C4-2B (cell line): ENCODE data around the gene PTOV1.

ENCODE experiments used
- ZFX ChIP-seq: fragments of 450-650 bp; IDR thresholded peaks from 2 replicates; pipeline ENCODE4 v1.6.1; 2017
- TF ChIP-seq, protein P1 (sequence below): fragments of 450-650 bp; conservative IDR thresholded peaks from 2 replicates; pipeline ENCODE4 v1.5.1; 2017; ENCODE audit warnings: mild to moderate bottlenecking

DNA sequence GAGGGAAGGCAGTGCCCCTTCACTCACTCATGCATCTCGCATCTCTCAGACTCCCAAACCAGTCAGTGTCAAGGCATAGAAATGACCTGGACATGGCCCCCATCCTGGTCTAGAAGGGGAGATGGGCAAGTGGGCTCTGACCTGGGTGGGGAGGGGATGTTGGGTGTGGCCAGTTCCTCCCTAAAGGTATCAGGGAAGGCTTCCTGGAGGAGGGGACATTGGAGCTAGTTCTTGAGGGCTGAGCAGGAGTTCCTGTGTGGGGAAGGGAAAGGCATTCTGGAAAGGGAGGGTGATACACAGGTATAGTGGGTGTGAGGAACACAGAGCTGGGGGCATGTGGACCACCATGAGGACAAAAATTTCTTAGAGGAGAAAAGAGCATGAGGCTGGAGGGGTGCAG is 41.8 kb downstream of the PTOV1 start:
- TF ChIP-seq, protein P1, sequence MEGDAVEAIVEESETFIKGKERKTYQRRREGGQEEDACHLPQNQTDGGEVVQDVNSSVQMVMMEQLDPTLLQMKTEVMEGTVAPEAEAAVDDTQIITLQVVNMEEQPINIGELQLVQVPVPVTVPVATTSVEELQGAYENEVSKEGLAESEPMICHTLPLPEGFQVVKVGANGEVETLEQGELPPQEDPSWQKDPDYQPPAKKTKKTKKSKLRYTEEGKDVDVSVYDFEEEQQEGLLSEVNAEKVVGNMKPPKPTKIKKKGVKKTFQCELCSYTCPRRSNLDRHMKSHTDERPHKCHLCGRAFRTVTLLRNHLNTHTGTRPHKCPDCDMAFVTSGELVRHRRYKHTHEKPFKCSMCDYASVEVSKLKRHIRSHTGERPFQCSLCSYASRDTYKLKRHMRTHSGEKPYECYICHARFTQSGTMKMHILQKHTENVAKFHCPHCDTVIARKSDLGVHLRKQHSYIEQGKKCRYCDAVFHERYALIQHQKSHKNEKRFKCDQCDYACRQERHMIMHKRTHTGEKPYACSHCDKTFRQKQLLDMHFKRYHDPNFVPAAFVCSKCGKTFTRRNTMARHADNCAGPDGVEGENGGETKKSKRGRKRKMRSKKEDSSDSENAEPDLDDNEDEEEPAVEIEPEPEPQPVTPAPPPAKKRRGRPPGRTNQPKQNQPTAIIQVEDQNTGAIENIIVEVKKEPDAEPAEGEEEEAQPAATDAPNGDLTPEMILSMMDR, result no peak
- TF ChIP-seq ZFX, result no peak
